HG03354 (cell line): ENCODE data around the gene SLC29A3.
"Not testable (repeated sequence)": the region's sequence is repeated elsewhere in the genome, so short reads cannot be mapped to it uniquely, and the experiment has no call there.

Experiments used
- ATAC-seq: cut with Tn5 transposase; IDR thresholded peaks from one replicate; pipeline ENCODE4 v1.9.1; 2021; ENCODE audit warnings: mild to moderate bottlenecking; ENCODE audit not compliant: unreplicated experiment, poor library complexity, severe bottlenecking

The SLC29A3 gene

GRCh38 chr10:71339796-71340589, 20.9 kb downstream of the SLC29A3 start:
- ATAC-seq = no peak

- ATAC-seq = no peak
These were observed 23.7 kb downstream of the SLC29A3 start for GRCh38 chr10:71342573-71343391.

GRCh38 chr10:71343392-71343773, 24.3 kb downstream of the SLC29A3 start:
- no peak for ATAC-seq

- no peak for ATAC-seq
These were observed 25.3 kb downstream of the SLC29A3 start for GRCh38 chr10:71344154-71344925.

GRCh38 chr10:71344993-71345480, 26.0 kb downstream of the SLC29A3 start:
- ATAC-seq = no peak

- no peak for ATAC-seq
These were observed 26.6 kb downstream of the SLC29A3 start for GRCh38 chr10:71345694-71346093.

GRCh38 chr10:71346731-71347130, 27.7 kb downstream of the SLC29A3 start:
- ATAC-seq = no peak

- ATAC-seq = no peak
These were observed 28.7 kb downstream of the SLC29A3 start for GRCh38 chr10:71347587-71348395.

- no peak for ATAC-seq
These were observed 29.8 kb downstream of the SLC29A3 start for GRCh38 chr10:71348850-71349249.

- ATAC-seq = no peak
These were observed 30.3 kb downstream of the SLC29A3 start for GRCh38 chr10:71349406-71349805.

GRCh38 chr10:71351087-71351486, 32.0 kb downstream of the SLC29A3 start:
- no peak for ATAC-seq

- no peak for ATAC-seq
These were observed 32.7 kb downstream of the SLC29A3 start for GRCh38 chr10:71351628-71352319.

- ATAC-seq = no peak
These were observed 34.6 kb downstream of the SLC29A3 start for GRCh38 chr10:71353639-71354038.

- no peak for ATAC-seq
These were observed 35.7 kb downstream of the SLC29A3 start for GRCh38 chr10:71354776-71355175.

- ATAC-seq = no peak
These were observed 36.8 kb downstream of the SLC29A3 start for GRCh38 chr10:71355886-71356285.

GRCh38 chr10:71357792-71358265, 38.8 kb downstream of the SLC29A3 start:
- ATAC-seq = no peak

- no peak for ATAC-seq
These were observed 39.2 kb downstream of the SLC29A3 start for GRCh38 chr10:71358277-71358676.

- ATAC-seq = not testable (repeated sequence)
These were observed 39.8 kb downstream of the SLC29A3 start for GRCh38 chr10:71358906-71359305.
